ENCODE measurements around the gene LRIT1.
A peak's percentile ranks its signal among the peaks of the same experiment; 100 is the strongest.

Gene LRIT1

DNA sequence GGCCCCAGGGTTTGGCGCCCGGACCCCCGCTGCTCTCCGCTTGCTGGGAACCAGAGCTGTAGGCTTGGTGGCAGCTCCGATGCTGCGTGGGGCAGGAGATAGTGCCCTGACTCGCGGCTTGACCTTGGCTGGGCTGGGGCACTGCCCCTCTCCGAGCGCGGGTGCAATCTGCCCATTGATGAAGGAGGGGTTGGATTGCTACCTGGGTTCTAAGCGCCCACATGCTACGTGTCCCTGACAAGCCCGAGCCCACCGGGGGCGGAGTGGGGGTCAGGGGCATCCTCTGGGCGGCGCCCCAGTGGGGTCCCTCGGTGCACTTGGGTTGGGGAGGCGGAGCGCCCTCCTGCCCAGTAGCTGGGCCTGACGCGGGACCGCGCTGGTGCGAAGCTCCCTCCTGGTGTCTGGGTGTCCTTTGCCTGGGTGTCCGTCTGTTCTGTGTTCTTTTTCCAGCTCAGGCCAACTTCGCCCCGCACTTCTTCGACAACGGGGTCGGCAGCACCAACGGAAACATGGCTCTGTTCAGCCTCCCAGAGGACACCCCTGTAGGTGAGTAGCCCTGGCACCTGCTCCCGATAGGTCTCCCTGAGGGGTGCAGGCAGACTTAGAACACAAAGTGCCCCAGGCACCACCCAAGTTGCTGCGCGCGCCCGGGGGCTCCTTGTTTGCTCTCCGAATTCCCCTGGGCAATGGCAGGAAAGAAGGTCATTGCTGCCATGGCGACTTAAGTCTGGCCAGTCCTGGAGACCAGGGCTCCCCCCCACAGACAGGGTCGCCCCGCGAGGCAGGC is 46.1 kb downstream of the LRIT1 start:
- H3K9me3 Mint-ChIP-seq, result no peaks in the 10 kb centered on the region
- H3K27ac Mint-ChIP-seq, result no peak overlapping the region
- TF ChIP-seq, protein P1, sequence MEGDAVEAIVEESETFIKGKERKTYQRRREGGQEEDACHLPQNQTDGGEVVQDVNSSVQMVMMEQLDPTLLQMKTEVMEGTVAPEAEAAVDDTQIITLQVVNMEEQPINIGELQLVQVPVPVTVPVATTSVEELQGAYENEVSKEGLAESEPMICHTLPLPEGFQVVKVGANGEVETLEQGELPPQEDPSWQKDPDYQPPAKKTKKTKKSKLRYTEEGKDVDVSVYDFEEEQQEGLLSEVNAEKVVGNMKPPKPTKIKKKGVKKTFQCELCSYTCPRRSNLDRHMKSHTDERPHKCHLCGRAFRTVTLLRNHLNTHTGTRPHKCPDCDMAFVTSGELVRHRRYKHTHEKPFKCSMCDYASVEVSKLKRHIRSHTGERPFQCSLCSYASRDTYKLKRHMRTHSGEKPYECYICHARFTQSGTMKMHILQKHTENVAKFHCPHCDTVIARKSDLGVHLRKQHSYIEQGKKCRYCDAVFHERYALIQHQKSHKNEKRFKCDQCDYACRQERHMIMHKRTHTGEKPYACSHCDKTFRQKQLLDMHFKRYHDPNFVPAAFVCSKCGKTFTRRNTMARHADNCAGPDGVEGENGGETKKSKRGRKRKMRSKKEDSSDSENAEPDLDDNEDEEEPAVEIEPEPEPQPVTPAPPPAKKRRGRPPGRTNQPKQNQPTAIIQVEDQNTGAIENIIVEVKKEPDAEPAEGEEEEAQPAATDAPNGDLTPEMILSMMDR (IDR thresholded peaks at IDR 0.05; ENCODE audit: unreplicated experiment in 3 of 3), result no peak
- H3K27me3 Mint-ChIP-seq (ENCODE audit: low read depth), result peaks cover 89% of the 10 kb centered on the region
- H3K4me3 Mint-ChIP-seq, result peak overlapping the region; percentile 32 to 62 (median 60)
- H3K4me1 Mint-ChIP-seq, result no peaks in the 10 kb centered on the region
- no peaks in the 10 kb centered on the region for H3K36me3 Mint-ChIP-seq (ENCODE audit: low read depth)

DNA sequence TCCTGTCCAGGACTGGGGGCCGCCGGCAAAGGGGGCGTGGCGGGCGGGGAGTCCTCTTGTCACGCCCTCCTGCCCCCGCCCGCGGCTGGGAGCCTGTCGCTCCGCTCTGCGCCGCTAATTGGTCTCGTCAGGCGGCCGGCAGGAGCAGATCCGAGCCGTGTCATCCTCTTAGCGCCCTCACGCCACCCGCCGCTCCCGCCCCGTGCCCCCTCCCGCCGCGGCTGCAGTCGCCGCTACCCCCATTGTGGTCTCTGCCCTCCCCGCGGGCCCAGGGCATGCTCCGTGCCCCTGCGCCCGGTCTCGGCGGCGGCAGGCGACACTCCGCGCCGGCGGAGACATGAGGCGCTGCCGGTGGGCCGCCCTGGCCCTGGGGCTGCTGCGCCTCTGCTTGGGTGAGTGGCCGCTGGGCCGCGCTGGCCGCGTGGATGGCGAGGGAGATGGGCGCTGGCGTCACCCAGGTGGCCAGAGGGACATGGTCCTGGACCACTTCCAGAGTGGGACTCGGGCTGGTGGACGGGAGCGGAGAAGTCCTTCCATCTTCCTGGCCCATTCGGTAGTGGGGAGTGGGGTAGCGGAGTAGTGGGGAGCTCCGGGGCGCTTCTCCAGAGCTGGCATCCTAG is 46.8 kb downstream of the LRIT1 start, which contains the start of gene CDHR1:
CDHR1 (plus strand) TSS at position 114 of the 620 bp plus-strand sequence; CDS start at position 338, 224 bp downstream.
- TF ChIP-seq, protein P1 (IDR thresholded peaks at IDR 0.05; ENCODE audit: unreplicated experiment in 3 of 3), result no peak
- Mint-ChIP-seq H3K36me3 (ENCODE audit: low read depth) (no peaks in the 10 kb centered on the region), H3K9me3 (no peaks in the 10 kb centered on the region), H3K4me3 (peak within 1 kb of the TSS; percentile 53 to 68 (median 62)), H3K4me1 (no peaks in the 10 kb centered on the region), H3K27ac (no peak within 1 kb of the TSS), H3K27me3 (ENCODE audit: low read depth) (peaks cover 91% of the 10 kb centered on the region)

DNA sequence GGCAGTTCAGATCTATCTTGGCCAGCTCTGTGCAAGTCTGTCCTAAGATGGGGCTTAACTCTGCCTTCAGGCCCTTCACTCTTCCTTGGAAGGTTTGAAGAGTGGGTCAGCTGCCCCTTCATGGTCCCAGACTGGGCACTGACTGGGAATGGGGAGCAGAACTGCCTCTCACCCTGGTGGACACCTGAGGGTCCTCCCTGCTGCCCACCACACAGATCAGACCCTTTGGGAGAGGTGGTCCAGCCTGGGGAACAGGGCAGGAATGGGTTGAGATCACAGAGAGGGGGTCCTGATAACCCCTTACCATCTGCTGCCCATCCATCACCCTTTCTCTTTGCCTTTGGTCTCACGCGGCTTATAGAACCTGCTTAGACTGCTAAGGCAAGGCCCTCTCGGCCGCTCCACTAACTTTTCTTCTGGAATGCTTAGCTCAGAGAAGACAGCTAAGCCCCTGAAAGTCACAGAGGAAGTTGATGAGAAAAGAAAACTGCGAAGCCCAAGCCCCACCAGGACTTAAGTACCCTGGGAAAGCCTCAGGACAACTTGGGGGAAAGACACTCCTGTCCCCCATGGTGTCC is 47.4 kb downstream of the LRIT1 start:
- no peak overlapping the region for H3K27ac Mint-ChIP-seq

DNA sequence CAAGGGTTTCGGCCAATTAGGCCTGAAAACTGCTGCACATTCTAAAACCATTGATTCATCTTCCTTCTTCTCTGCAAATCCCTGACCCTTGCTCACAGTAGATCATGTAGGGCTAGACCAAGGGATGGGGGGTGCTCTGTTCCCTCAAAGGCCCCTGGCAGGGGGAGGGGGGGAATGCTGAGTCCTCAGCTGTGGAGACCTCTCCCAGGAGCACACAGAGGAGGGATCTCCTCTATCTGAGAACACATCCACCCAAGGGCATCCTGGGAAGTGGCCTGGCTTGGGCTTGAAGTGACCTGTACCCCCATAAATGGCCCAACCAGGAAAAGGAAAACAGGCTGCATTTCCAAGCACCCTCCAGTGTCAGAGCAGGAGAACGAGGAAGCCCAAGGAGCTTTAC is 48.0 kb downstream of the LRIT1 start:
- Mint-ChIP-seq H3K4me1 (no peaks in the 10 kb centered on the region), H3K9me3 (no peaks in the 10 kb centered on the region), H3K4me3 (no peak overlapping the region), H3K36me3 (ENCODE audit: low read depth) (no peaks in the 10 kb centered on the region), H3K27ac (no peak overlapping the region), H3K27me3 (ENCODE audit: low read depth) (peaks cover 79% of the 10 kb centered on the region)
- TF ChIP-seq, protein P1 (IDR thresholded peaks at IDR 0.05; ENCODE audit: unreplicated experiment in 3 of 3), result no peak

More for the DNA sequence above, 47.4 kb downstream of the LRIT1 start:
- Mint-ChIP-seq H3K4me1 (no peaks in the 10 kb centered on the region), H3K27me3 (ENCODE audit: low read depth) (peaks cover 85% of the 10 kb centered on the region), H3K36me3 (ENCODE audit: low read depth) (no peaks in the 10 kb centered on the region), H3K9me3 (no peaks in the 10 kb centered on the region), H3K4me3 (peak overlapping the region; percentile 53 to 68 (median 56))
- TF ChIP-seq, protein P1 (IDR thresholded peaks at IDR 0.05; ENCODE audit: unreplicated experiment in 3 of 3), result no peak

DNA sequence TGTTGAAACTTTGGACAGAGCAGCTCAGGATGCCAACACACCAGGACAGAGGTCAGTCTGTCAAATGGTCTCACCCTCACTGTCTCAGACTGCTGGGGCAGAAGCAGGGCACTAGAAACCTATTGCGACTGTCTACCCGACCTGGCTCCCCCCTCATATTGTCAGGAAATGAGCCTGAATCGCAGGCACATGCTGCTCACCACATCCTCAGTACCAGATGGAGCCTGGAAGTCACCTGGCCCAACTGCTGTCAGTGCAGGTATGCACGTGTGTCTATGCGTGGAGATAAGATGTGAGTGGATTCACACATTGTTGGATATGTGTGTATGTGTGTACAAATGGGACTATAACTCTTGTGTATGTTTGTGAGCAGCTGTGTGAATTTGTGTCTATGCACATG is 50.2 kb downstream of the LRIT1 start:
- H3K4me3 Mint-ChIP-seq, result no peak overlapping the region

More for the DNA sequence above, 50.2 kb downstream of the LRIT1 start:
- H3K4me1 Mint-ChIP-seq, result no peaks in the 10 kb centered on the region
- no peaks in the 10 kb centered on the region for H3K9me3 Mint-ChIP-seq
- TF ChIP-seq, protein P1 (IDR thresholded peaks at IDR 0.05; ENCODE audit: unreplicated experiment in 3 of 3), result no peak
- H3K36me3 Mint-ChIP-seq (ENCODE audit: low read depth), result no peaks in the 10 kb centered on the region
- peaks cover 60% of the 10 kb centered on the region for H3K27me3 Mint-ChIP-seq (ENCODE audit: low read depth)
- H3K27ac Mint-ChIP-seq, result no peak overlapping the region
